SK-N-MC (cell line): ENCODE results near the gene MS4A6E.

Experiments used
- EZH2 ChIP-seq: fragments of 200-600 bp; sonication (generic); IDR thresholded peaks from one replicate; pipeline ENCODE4 v1.6.1; 2017; ENCODE audit warnings: antibody characterized with exemption
- FOXP2 ChIP-seq: optimal IDR thresholded peaks from 2 replicates; pipeline ENCODE3; 2011; ENCODE audit warnings: mild to moderate bottlenecking, moderate library complexity; ENCODE audit not compliant: insufficient read depth; ENCODE audit errors: extremely low read length, control extremely low read depth
- POLR2AphosphoS5 ChIP-seq: IDR thresholded peaks from 2 replicates; pipeline ENCODE4 v1.6.1; 2012; ENCODE audit warnings: mild to moderate bottlenecking, low read depth, low read length, borderline replicate concordance

- TF ChIP-seq EZH2, result no peak
- no peak for TF ChIP-seq POLR2AphosphoS5
- no peak for TF ChIP-seq FOXP2
Observed at GRCh38 chr11:60288531-60288930, 38.5 kb upstream of the MS4A6E start.
